ENCODE data around the gene PODN.

Gene PODN

GRCh38 chr1:53110370-53111072 is 48.5 kb downstream of the PODN start:
- no peak overlapping the region for H3K4me2 ChIP-seq (ENCODE audit: insufficient read depth, low read length)
- H3K79me2 ChIP-seq (ENCODE audit: insufficient read depth, low read length): no peaks in the 10 kb centered on the region
- H3K9ac ChIP-seq (ENCODE audit: low read depth, low read length): no peak overlapping the region
- H3K36me3 ChIP-seq (ENCODE audit: insufficient read depth, low read length): no peaks in the 10 kb centered on the region
- H3K4me1 ChIP-seq (ENCODE audit: insufficient read depth, low read length): no peaks in the 10 kb centered on the region; the same call in 1 of the 2 replicates
- no peak overlapping the region for H3K27ac ChIP-seq (ENCODE audit: low read length)
- TF ChIP-seq, protein P1, sequence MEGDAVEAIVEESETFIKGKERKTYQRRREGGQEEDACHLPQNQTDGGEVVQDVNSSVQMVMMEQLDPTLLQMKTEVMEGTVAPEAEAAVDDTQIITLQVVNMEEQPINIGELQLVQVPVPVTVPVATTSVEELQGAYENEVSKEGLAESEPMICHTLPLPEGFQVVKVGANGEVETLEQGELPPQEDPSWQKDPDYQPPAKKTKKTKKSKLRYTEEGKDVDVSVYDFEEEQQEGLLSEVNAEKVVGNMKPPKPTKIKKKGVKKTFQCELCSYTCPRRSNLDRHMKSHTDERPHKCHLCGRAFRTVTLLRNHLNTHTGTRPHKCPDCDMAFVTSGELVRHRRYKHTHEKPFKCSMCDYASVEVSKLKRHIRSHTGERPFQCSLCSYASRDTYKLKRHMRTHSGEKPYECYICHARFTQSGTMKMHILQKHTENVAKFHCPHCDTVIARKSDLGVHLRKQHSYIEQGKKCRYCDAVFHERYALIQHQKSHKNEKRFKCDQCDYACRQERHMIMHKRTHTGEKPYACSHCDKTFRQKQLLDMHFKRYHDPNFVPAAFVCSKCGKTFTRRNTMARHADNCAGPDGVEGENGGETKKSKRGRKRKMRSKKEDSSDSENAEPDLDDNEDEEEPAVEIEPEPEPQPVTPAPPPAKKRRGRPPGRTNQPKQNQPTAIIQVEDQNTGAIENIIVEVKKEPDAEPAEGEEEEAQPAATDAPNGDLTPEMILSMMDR (IDR thresholded peaks at IDR 0.05; ENCODE audit: borderline replicate concordance, extremely low read depth, low read length, poor library complexity, severe bottlenecking): no peak
- TF ChIP-seq EZH2 (IDR thresholded peaks at IDR 0.05; ENCODE audit: borderline replicate concordance, low read depth, low read length, severe bottlenecking): no peak
- no peaks in the 10 kb centered on the region for H4K20me1 ChIP-seq (ENCODE audit: insufficient read depth, low read length)
- H3K9me3 ChIP-seq (ENCODE audit: insufficient read depth, low read length, severe bottlenecking): no peaks in the 10 kb centered on the region
- no peak overlapping the region for H2AFZ ChIP-seq (ENCODE audit: low read depth, low read length)
- no peak for DNase-seq
- ATAC-seq (ENCODE audit: insufficient read depth, low read depth): no peak
- H3K27me3 ChIP-seq (ENCODE audit: insufficient read depth, low read length, poor library complexity): peaks cover 10% of the 10 kb centered on the region
- H3K4me3 ChIP-seq (ENCODE audit: low read depth in 1 of 2, low read length in 2 of 2): no peak overlapping the region

- no peak for ATAC-seq (ENCODE audit: insufficient read depth, low read depth)
- DNase-seq: no peak
- TF ChIP-seq, protein P1 (IDR thresholded peaks at IDR 0.05; ENCODE audit: borderline replicate concordance, extremely low read depth, low read length, poor library complexity, severe bottlenecking): no peak
- no peak for TF ChIP-seq EZH2 (IDR thresholded peaks at IDR 0.05; ENCODE audit: borderline replicate concordance, low read depth, low read length, severe bottlenecking)
- Histone ChIP-seq H3K79me2 (ENCODE audit: insufficient read depth, low read length) (no peaks in the 10 kb centered on the region), H3K9ac (ENCODE audit: low read depth, low read length) (no peak overlapping the region), H3K27me3 (ENCODE audit: insufficient read depth, low read length, poor library complexity) (peaks cover 10% of the 10 kb centered on the region), H3K27ac (ENCODE audit: low read length) (no peak overlapping the region), H2AFZ (ENCODE audit: low read depth, low read length) (no peak overlapping the region), H3K9me3 (ENCODE audit: insufficient read depth, low read length, severe bottlenecking) (no peaks in the 10 kb centered on the region), H3K4me1 (ENCODE audit: insufficient read depth, low read length) (no peaks in the 10 kb centered on the region; the same call in 1 of the 2 replicates), H3K36me3 (ENCODE audit: insufficient read depth, low read length) (no peaks in the 10 kb centered on the region), H4K20me1 (ENCODE audit: insufficient read depth, low read length) (no peaks in the 10 kb centered on the region), H3K4me3 (ENCODE audit: low read depth in 1 of 2, low read length in 2 of 2) (no peak overlapping the region), H3K4me2 (ENCODE audit: insufficient read depth, low read length) (no peak overlapping the region)
Measured at GRCh38 chr1:53111073-53111556, 49.1 kb downstream of the PODN start.

DNA sequence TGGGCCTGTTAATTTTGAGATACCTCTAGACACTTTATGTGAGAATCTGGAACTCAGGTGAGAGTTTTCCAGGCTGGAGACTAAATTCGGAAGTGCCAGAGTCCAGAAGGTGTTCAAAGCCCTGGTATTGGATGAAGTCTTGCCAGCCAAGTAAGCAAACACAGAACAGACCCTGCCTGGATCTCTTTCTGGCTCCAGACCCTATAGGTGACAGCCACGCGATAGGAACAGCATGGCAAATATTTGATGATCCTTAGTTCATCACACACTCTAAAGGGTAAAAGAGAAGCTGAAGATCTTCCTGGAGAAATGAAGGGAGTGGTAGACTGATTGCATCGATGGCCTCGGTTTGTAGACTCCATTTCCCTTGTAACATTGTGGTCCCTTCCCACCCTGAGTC is 49.7 kb downstream of the PODN start:
- no peak overlapping the region for H3K4me2 ChIP-seq (ENCODE audit: insufficient read depth, low read length)
- H3K79me2 ChIP-seq (ENCODE audit: insufficient read depth, low read length): no peaks in the 10 kb centered on the region
- H3K4me3 ChIP-seq (ENCODE audit: low read depth in 1 of 2, low read length in 2 of 2): no peak overlapping the region
- DNase-seq (no peak), ATAC-seq (ENCODE audit: insufficient read depth, low read depth) (no peak)
- H3K27me3 ChIP-seq (ENCODE audit: insufficient read depth, low read length, poor library complexity): peaks cover 10% of the 10 kb centered on the region
- H3K36me3 ChIP-seq (ENCODE audit: insufficient read depth, low read length): no peaks in the 10 kb centered on the region
- H2AFZ ChIP-seq (ENCODE audit: low read depth, low read length): no peak overlapping the region
- no peak overlapping the region for H3K27ac ChIP-seq (ENCODE audit: low read length)
- no peaks in the 10 kb centered on the region for H4K20me1 ChIP-seq (ENCODE audit: insufficient read depth, low read length)
- no peaks in the 10 kb centered on the region; the same call in 1 of the 2 replicates for H3K4me1 ChIP-seq (ENCODE audit: insufficient read depth, low read length)
- no peaks in the 10 kb centered on the region for H3K9me3 ChIP-seq (ENCODE audit: insufficient read depth, low read length, severe bottlenecking)
- TF ChIP-seq, protein P1 (IDR thresholded peaks at IDR 0.05; ENCODE audit: borderline replicate concordance, extremely low read depth, low read length, poor library complexity, severe bottlenecking): no peak
- no peak for TF ChIP-seq EZH2 (IDR thresholded peaks at IDR 0.05; ENCODE audit: borderline replicate concordance, low read depth, low read length, severe bottlenecking)
- no peak overlapping the region for H3K9ac ChIP-seq (ENCODE audit: low read depth, low read length)
